Measurements from ENCODE around the gene OR2G6.
"Not testable (repeated sequence)": the region's sequence is repeated elsewhere in the genome, so short reads cannot be mapped to it uniquely, and the experiment has no call there.

DNA sequence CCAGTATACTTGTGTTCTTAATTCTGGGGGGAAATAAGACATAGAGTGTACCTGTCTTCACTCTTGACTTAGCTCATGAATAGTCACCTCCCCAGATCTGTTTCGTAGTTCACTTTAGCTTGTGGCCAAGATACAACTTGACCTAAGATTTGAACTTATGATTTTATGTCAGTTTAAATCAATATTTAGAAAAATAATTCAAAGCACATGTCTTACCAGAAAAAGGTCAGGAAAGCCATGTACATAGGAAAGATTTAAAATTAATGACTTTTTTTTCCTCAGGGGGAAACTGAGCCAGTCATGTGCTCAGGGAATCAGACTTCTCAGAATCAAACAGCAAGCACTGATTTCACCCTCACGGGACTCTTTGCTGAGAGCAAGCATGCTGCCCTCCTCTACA is 34.8 kb upstream of the OR2G6 start, which contains the start of gene OR2T3:
- TF ChIP-seq, protein P1, sequence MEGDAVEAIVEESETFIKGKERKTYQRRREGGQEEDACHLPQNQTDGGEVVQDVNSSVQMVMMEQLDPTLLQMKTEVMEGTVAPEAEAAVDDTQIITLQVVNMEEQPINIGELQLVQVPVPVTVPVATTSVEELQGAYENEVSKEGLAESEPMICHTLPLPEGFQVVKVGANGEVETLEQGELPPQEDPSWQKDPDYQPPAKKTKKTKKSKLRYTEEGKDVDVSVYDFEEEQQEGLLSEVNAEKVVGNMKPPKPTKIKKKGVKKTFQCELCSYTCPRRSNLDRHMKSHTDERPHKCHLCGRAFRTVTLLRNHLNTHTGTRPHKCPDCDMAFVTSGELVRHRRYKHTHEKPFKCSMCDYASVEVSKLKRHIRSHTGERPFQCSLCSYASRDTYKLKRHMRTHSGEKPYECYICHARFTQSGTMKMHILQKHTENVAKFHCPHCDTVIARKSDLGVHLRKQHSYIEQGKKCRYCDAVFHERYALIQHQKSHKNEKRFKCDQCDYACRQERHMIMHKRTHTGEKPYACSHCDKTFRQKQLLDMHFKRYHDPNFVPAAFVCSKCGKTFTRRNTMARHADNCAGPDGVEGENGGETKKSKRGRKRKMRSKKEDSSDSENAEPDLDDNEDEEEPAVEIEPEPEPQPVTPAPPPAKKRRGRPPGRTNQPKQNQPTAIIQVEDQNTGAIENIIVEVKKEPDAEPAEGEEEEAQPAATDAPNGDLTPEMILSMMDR (IDR thresholded peaks at IDR 0.05) = not testable (repeated sequence)
- TF ChIP-seq POLR2A, EP300 (IDR thresholded peaks at IDR 0.05): not testable (repeated sequence)
